HT1080 (cell line): ENCODE results near the gene HIP1. TPM values are rescaled to one million over a fixed set of nuclear protein-coding genes. Genes with fewer than 3 reads are reported as not detected.
"Not testable (repeated sequence)": the region's sequence is repeated elsewhere in the genome, so short reads cannot be mapped to it uniquely, and the experiment has no call there.

Experiments used
- DNase-seq: peaks from one replicate; pipeline ENCODE4 v3.0.0-alpha.2; 2015; ENCODE audit warnings: low read depth
- total RNA-seq: library from RNA; depleted of rRNA; stranded (reverse); fragments of >200 nt; shearing (Covaris generic); gene quantifications from 2 replicates; pipeline ENCODE4 v1.2.3, GENCODE V29; 2014

The HIP1 gene
- total RNA-seq, 1 experiment from 2014 or later = 4.6 TPM

- no peak for DNase-seq
Observed at GRCh38 chr7:75739796-75740672, 1.3 kb upstream of the HIP1 start.

- peak; percentile 89 for DNase-seq
Observed at GRCh38 chr7:75738975-75739795, 444 bp upstream of the HIP1 start.

DNA sequence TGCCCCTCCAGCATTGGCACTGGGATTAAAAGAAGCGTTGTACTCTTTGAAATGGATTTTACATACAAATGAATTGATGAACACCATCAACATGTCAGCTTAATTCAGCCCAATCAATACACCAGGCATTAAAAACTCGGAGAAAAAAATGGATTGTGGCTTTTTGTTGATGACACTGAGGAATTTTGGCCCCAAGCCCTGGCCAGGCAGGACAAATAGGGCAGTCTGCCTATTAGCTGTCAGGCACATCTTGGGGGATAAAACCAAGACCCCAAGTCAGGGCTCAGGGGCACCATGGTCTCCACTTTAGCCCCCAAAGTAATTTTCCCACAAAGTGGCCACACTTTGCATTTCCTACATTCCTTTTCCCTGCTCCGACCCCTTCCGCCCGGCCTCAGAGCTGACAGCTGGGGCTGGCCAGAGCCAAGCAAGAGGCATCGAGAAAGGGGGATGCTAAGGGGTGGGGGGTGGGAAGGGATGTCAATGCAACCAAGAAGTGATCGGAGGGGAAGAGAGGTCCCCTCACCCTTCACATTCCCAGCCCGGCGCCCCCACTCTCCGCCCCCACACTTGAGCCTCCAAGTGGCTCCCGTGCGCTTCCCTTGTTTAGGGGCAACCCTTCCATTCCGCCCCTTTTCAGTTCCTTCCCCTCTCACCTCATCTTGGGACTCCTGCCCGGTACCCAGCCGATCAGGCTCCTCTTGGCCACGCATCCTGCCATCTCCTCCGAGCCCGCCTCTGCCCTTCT lies 711 bp downstream of the HIP1 start:
- no peak for DNase-seq

DNA sequence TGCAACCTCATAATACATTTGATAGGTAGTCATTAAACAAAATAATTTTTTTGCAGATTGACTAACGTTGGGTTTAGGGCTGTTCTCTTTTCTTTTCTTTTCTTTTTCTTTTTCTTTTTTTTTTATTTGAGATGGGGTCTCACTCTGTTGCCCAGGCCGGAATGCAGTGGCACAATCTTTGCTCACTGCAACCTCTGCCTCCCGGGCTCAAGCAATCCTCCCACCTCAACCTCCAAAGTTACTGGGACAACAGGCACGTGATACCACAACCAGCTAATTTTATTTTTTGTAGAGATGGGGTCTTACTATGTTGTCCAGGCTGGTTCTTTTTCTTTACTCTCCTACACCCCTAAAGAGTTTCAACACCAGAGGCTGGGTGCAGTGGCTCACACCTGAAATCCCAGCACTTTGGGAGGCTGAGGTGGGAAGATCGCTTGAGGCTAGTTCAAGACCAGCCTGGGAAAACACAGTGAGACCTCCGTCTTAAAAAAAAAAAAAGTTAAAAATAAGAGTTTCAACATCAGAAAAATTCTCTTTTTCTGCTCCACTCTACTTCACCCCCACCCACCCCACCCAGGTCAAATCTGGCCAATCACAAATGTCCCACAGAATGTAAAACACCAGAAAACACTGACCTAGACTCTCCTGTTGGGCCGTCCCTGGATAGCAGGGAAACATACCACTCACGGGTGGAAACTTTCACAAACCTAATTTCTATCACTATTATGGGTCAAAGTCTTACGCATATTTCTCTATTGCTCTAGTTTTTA lies 3.0 kb downstream of the HIP1 start:
- DNase-seq = no peak

DNA sequence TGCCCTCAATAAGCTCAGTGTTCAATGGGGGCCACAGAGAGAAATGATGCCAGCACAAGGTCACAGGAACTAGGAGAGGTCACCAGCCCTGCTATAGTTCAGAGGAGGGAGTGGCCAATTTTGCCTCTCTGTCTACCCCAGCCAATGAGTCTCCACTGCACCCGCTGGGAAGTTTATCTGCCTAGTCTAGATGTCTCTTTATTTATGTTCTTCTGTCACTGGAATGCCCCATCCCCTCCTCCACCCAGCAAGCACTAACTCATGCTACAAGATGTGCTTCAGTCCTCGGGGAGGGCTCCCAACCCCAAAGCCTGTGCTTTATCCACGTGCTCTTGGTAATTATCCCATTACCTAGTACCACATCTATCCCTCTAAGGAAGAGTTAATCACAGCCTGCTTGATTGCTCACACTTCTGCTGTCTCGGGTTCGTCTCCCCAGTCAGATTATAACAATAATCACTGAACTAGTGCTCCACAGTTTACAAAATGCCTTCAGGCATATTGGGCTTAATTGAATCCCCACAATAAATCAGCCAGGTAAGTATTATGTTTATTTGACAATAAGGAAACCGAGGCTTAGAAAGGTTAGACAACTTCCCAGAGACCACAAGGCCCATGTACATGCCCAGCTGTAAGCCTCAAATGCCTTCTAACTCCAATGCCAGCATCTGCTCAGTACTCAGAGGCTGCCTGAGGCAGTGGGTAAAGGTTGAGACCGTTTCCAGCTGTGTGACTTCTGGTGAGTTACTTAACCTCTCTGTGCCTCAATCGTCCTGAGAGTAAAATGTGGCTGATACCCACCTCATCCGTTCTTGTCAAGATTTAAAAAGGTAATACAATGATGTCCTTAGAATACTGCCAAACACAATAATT lies 3.9 kb downstream of the HIP1 start:
- DNase-seq = no peak

- DNase-seq = peak; percentile 90
Observed at GRCh38 chr7:75732764-75733630, 5.7 kb downstream of the HIP1 start.

- DNase-seq = peak; percentile 17
Observed at GRCh38 chr7:75732016-75732521, 6.7 kb downstream of the HIP1 start.

DNA sequence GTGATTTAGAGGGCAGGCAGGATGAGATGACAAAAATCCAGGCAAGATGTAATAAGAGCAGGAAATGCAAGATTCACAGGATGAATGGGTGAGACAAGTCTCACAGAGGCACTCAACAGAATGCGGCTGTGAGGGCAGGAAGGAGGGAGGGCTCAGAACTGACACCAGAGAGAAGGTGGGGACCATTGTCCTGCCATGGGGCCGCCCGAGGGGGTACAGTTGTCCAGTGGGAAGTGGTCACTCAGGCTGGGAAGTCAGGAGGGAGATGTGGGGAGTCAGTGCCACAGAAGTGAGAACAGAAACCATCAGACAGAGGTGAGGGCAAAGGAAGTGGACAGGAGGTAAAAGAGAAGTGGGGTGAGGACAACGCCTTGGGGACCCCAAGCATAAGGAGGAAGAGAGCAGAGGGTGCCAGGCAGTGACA lies 8.9 kb downstream of the HIP1 start:
- no peak for DNase-seq

GRCh38 chr7:75727881-75728593 lies 10.7 kb downstream of the HIP1 start:
- no peak for DNase-seq

DNA sequence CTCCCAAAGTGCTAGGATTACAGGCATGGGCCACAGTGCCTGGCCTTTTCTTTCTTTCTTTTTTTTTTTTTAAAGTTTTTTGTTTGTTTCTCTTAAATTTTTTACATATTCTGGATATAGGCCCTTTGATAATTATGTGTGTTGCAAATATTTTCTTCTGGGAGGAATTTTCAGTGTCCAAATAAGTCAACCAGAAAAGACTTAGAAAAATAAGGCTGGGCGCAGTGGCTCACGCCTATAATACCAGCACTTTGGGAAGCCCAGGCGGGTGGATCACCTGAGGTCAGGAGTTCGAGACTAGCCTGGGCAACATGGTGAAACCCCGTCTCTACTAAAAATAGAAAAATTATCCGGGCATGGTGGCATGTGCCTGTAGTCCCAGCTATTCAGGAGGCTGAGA lies 11.4 kb downstream of the HIP1 start:
- not testable (repeated sequence) for DNase-seq

DNA sequence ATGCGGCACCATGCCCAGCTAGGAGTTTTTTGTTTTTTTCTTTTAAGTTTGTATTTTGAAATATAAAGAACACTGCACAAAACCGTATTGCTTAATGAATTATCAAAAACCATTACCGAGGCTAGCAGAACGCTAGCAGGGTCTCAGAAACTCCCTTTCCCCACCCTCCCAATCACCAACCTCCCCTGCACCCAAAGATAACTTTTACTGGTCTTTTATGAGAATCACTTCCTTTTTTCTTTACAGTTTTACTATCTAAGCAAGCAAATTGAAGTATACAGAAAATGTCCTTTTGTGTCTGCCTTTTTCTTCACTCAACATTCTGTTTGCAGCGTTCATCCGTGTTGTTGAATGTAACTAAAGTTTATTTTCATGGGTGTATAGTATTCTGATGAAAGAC lies 13.4 kb downstream of the HIP1 start:
- no peak for DNase-seq

DNA sequence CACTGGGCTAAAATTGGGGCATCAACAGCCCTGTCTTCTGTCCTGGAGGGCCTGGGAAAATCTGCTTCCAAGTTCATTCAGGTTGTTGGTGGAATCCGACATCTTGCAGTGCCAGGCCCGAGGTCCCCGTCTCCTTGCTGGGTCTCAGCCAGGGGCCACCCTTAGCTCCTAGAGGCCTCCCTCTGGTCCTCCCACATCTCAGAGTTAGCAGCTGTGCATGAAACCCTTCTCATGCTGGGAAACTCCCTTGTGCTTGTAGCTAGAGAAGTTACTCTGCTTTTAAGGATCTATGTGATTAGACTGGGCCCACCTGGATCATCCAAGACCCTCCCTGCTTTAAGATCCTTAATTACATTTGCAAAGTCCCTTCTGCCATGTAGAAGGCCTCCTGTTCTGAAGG lies 15.3 kb downstream of the HIP1 start:
- no peak for DNase-seq

DNA sequence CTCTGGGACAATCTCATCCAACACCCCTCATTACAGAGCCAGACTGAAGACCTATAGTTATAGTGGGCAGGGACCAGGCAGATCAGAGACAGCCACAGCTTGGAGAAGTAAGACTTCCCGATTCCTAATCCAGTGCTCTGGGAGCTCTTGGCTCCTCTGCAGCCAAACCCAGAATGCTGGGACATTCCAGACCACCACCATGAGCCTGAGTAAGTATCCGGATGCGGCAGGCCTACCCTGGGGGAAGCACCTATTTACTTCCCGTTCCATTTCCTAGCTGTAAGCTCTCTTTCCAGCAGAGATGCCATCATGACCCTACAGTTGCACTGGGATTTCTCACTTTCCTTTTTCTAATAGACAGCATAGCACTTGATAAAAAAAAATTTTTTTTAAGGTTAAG lies 16.4 kb downstream of the HIP1 start:
- no peak for DNase-seq

GRCh38 chr7:75721922-75722321 lies 16.8 kb downstream of the HIP1 start:
- DNase-seq = not testable (repeated sequence)

DNA sequence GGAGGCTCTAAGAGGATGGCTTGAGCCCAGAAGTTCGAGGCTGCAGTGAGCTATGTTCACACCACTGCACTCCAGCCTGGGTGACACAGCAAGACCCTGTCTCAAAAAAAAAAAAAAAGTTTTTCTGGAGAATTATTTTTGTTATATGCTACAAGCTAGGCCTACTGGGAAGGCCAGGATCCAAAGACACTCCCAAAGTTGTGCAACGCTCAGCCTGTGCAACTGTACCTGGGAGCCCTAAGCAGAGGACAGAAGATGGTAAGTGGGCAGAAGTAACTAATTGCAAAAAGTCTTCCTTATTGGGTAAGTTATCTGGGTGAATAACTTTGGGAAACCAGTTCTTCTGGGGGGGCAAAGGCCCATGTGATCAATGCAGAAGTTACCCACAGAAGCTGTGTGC lies 17.3 kb downstream of the HIP1 start:
- no peak for DNase-seq

DNA sequence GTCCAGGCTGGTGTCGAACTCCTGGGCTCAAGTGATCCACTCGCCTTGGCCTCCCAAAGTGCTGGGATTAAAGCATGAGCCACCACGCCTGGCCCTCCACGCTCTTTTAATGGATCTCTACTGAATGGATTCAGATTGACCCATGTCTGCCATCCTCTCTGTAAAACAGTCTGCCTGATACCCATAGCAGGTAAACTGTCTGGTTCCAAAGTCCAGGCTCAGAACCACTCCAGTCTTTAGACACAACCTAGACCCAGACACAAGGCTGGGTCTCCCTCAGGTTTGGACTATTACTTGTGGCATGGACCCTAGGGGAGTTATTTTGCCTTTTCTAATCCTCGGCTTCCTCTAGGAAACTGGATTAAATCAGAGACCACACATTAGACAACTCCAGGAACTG lies 19.1 kb downstream of the HIP1 start:
- no peak for DNase-seq

GRCh38 chr7:75718390-75719031 lies 20.2 kb downstream of the HIP1 start:
- DNase-seq = no peak

GRCh38 chr7:75717746-75718145 lies 21.0 kb downstream of the HIP1 start:
- peak; percentile 14 for DNase-seq
